Progenitor cell of endocrine pancreas (in vitro differentiated cells): ENCODE measurements around the gene DNM1L. TPM values are rescaled to one million over a fixed set of nuclear protein-coding genes. Genes with fewer than 3 reads are reported as not detected.

Source experiments
- DNase-seq: peaks from one replicate; pipeline ENCODE4 v3.0.0; 2021; ENCODE audit warnings: low spot score; ENCODE audit not compliant: unreplicated experiment
- H3K27ac Mint-ChIP-seq: 2 replicates; pipeline ENCODE4 v1.8.0; 2021; ENCODE audit warnings: mild to moderate bottlenecking, moderate library complexity, mixed read lengths
- H3K27me3 Mint-ChIP-seq: 2 replicates; pipeline ENCODE4 v1.8.0; 2021; ENCODE audit warnings: mixed read lengths
- H3K36me3 Mint-ChIP-seq: 2 replicates; pipeline ENCODE4 v1.8.0; 2022; ENCODE audit warnings: mixed read lengths; ENCODE audit not compliant: insufficient read depth
- H3K4me1 Mint-ChIP-seq: 2 replicates; pipeline ENCODE4 v1.8.0; 2021; ENCODE audit warnings: low read depth, mixed read lengths
- H3K4me3 Mint-ChIP-seq: 2 replicates; pipeline ENCODE4 v1.8.0; 2021; ENCODE audit warnings: low read depth, mild to moderate bottlenecking, moderate library complexity, mixed read lengths
- H3K9me3 Mint-ChIP-seq: 2 replicates; pipeline ENCODE4 v1.8.0; 2021; ENCODE audit warnings: low read depth, mixed read lengths
- total RNA-seq: library from RNA; stranded (reverse); gene quantifications from 2 replicates; pipeline ENCODE4 v1.2.1, GENCODE V29; 2021
- TF ChIP-seq, protein P1 (sequence below): fragments of 200-600 bp; sonication (generic); IDR thresholded peaks from one replicate; pipeline ENCODE4 v1.5.0; 2021; ENCODE audit warnings: antibody characterized with exemption, mild to moderate bottlenecking; ENCODE audit not compliant: unreplicated experiment

DNM1L gene
- total RNA-seq, 1 donor from 2014 or later: 150 TPM

DNA sequence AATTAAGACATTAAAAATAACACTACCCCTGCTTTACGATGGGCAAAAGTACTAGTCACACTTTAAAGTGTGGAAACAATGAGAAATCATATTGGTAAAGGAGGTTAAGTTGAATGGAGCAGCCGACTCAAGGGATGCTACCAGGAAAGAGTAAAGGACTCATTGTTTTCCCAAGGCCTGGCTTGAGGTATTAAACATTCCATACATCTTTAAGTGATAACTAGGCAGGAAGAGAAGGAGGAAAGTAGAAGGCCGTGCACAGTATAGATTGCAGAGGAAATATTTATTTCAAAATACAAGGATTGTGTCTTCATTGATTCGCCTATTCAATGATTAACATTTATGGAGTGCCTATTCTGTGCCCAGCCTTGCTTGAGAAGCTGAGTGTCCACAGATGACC lies 97.2 kb downstream of the DNM1L start:
- peaks cover 7% of the 10 kb centered on the region for H3K4me1 Mint-ChIP-seq
- DNase-seq: no peak
- H3K27ac Mint-ChIP-seq: no peak overlapping the region
- no peak overlapping the region for H3K4me3 Mint-ChIP-seq
- no peaks in the 10 kb centered on the region for H3K27me3 Mint-ChIP-seq
- H3K36me3 Mint-ChIP-seq: no peaks in the 10 kb centered on the region
- no peaks in the 10 kb centered on the region for H3K9me3 Mint-ChIP-seq
- TF ChIP-seq, protein P1, sequence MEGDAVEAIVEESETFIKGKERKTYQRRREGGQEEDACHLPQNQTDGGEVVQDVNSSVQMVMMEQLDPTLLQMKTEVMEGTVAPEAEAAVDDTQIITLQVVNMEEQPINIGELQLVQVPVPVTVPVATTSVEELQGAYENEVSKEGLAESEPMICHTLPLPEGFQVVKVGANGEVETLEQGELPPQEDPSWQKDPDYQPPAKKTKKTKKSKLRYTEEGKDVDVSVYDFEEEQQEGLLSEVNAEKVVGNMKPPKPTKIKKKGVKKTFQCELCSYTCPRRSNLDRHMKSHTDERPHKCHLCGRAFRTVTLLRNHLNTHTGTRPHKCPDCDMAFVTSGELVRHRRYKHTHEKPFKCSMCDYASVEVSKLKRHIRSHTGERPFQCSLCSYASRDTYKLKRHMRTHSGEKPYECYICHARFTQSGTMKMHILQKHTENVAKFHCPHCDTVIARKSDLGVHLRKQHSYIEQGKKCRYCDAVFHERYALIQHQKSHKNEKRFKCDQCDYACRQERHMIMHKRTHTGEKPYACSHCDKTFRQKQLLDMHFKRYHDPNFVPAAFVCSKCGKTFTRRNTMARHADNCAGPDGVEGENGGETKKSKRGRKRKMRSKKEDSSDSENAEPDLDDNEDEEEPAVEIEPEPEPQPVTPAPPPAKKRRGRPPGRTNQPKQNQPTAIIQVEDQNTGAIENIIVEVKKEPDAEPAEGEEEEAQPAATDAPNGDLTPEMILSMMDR: no peak

GRCh38 chr12:32777159-32777558 lies 98.1 kb downstream of the DNM1L start:
- Mint-ChIP-seq H3K27ac (no peak overlapping the region), H3K36me3 (no peaks in the 10 kb centered on the region), H3K27me3 (no peaks in the 10 kb centered on the region), H3K4me3 (no peak overlapping the region), H3K9me3 (no peaks in the 10 kb centered on the region), H3K4me1 (peaks cover 7% of the 10 kb centered on the region)
- TF ChIP-seq, protein P1: no peak
- no peak for DNase-seq

GRCh38 chr12:32777691-32778175 lies 98.6 kb downstream of the DNM1L start:
- Mint-ChIP-seq H3K36me3 (no peaks in the 10 kb centered on the region), H3K27ac (no peak overlapping the region), H3K4me1 (peaks cover 7% of the 10 kb centered on the region), H3K4me3 (no peak overlapping the region), H3K27me3 (no peaks in the 10 kb centered on the region), H3K9me3 (no peaks in the 10 kb centered on the region)
- TF ChIP-seq, protein P1: no peak
- no peak for DNase-seq

DNA sequence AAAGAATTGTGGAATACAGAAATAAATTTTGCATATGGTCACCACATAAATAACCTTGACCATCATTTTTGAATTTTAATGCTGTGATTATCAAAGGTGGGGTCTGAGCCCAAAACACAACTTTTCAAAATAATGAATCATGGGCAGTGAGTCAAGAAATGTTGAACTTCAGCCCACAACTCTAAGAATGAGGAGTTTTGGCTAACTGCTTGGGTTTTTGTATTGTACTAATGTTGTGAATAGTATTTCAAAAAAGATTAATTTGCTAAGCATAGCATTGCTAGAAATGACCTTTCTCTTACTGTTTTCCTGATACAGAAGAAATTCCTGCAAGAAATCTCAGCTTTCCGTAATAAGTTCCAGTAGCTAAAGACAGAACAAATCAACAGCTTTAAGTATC lies 101.0 kb downstream of the DNM1L start:
- no peaks in the 10 kb centered on the region for H3K36me3 Mint-ChIP-seq
- DNase-seq: no peak
- H3K9me3 Mint-ChIP-seq: no peaks in the 10 kb centered on the region
- no peak overlapping the region for H3K27ac Mint-ChIP-seq
- H3K4me3 Mint-ChIP-seq: no peak overlapping the region
- no peaks in the 10 kb centered on the region for H3K27me3 Mint-ChIP-seq
- TF ChIP-seq, protein P1: no peak
- H3K4me1 Mint-ChIP-seq: peaks cover 7% of the 10 kb centered on the region

DNA sequence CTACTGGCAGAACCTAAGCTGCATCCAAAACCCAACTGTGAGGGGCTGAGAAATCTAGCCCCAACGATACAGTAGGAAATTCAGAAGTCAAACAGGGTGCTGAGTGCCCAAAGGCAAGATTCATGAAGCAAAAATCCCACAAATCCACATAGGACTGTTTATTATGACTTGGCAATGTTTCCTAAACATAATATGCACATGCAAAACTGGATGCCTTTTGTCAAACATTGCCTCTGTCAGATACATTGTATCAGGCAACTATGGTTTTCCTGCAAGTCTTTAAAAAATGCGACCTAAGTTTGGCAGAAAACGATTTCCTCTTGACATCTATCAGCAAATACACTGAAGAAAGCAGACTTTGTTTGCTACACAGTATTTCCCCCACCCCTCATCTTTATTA lies 103.9 kb downstream of the DNM1L start:
- Mint-ChIP-seq H3K4me1 (no peaks in the 10 kb centered on the region), H3K9me3 (no peaks in the 10 kb centered on the region), H3K27ac (no peak overlapping the region), H3K36me3 (peaks cover 10% of the 10 kb centered on the region), H3K4me3 (no peak overlapping the region), H3K27me3 (no peaks in the 10 kb centered on the region)
- DNase-seq: no peak
- TF ChIP-seq, protein P1: no peak
